HG02885 (cell line): ENCODE measurements around the gene PTPN20.
"Not testable (repeated sequence)": the region's sequence is repeated elsewhere in the genome, so short reads cannot be mapped to it uniquely, and the experiment has no call there.

Experiments
- ATAC-seq: cut with Tn5 transposase; IDR thresholded peaks from one replicate; pipeline ENCODE4 v1.9.1; 2021; ENCODE audit warnings: mild to moderate bottlenecking; ENCODE audit not compliant: unreplicated experiment, poor library complexity

Gene PTPN20

GRCh38 chr10:46911144-46911876 is at the start of gene PTPN20:
Gene PTPN20, plus strand, starts transcription at chr10:46911428. Its CDS starts 21,072 bp downstream, at chr10:46932500.
- not testable (repeated sequence) for ATAC-seq

- ATAC-seq = not testable (repeated sequence)
Measured at GRCh38 chr10:46869716-46870115, 41.5 kb upstream of the PTPN20 start.

- not testable (repeated sequence) for ATAC-seq
Measured at GRCh38 chr10:46871583-46871982, 39.6 kb upstream of the PTPN20 start.

GRCh38 chr10:46875304-46875703 is 35.9 kb upstream of the PTPN20 start:
- not testable (repeated sequence) for ATAC-seq

GRCh38 chr10:46876773-46877172 is 34.5 kb upstream of the PTPN20 start:
- not testable (repeated sequence) for ATAC-seq

GRCh38 chr10:46878761-46879160 is 32.5 kb upstream of the PTPN20 start:
- not testable (repeated sequence) for ATAC-seq

- ATAC-seq = not testable (repeated sequence)
Measured at GRCh38 chr10:46890813-46891611, 20.2 kb upstream of the PTPN20 start.

GRCh38 chr10:46896762-46897692 is 14.2 kb upstream of the PTPN20 start:
- ATAC-seq = not testable (repeated sequence)

GRCh38 chr10:46901247-46901646 is 10.0 kb upstream of the PTPN20 start:
- not testable (repeated sequence) for ATAC-seq

GRCh38 chr10:46903874-46904273 is 7.4 kb upstream of the PTPN20 start:
- ATAC-seq = not testable (repeated sequence)

GRCh38 chr10:46906359-46906758 is 4.9 kb upstream of the PTPN20 start:
- ATAC-seq = not testable (repeated sequence)

- not testable (repeated sequence) for ATAC-seq
Measured at GRCh38 chr10:46907185-46908117, 3.8 kb upstream of the PTPN20 start.

- not testable (repeated sequence) for ATAC-seq
Measured at GRCh38 chr10:46922498-46922897, 11.3 kb downstream of the PTPN20 start.

GRCh38 chr10:46925156-46925555 is 13.9 kb downstream of the PTPN20 start:
- not testable (repeated sequence) for ATAC-seq

GRCh38 chr10:46925853-46926252 is 14.6 kb downstream of the PTPN20 start:
- not testable (repeated sequence) for ATAC-seq

GRCh38 chr10:46928810-46929209 is 17.6 kb downstream of the PTPN20 start:
- not testable (repeated sequence) for ATAC-seq

- not testable (repeated sequence) for ATAC-seq
Measured at GRCh38 chr10:46932383-46932782, 21.2 kb downstream of the PTPN20 start.

GRCh38 chr10:46941091-46941490 is 29.9 kb downstream of the PTPN20 start:
- not testable (repeated sequence) for ATAC-seq
